K562 (cell line): Measurements from ENCODE around the gene TTBK2. TPM values are rescaled to one million over a fixed set of nuclear protein-coding genes. Genes with fewer than 3 reads are reported as not detected.

Experiments
- ATAC-seq: fragments of 200-7000 bp; cut with Tn5 transposase; 3 replicates; pipeline ENCODE4 v1.9.1; 2020; ENCODE audit warnings: moderate library complexity
- BruUV-seq: library from RNA; stranded (reverse); fragments of 400-500 nt; replicated peaks from 2 replicates; lab custom pipeline; 2021; lab: Mats Ljungman, UMichigan
- CTCF ChIA-PET: fragments of 300-600 bp; formaldehyde crosslinking; extraction: SDS; loops from one replicate; lab custom pipeline; 2021; ENCODE audit warnings: low intra/inter-chr PET ratio; lab: Yijun Ruan, JAX
- POLR2A ChIA-PET: fragments of 300-600, 350-650 bp; sonication (Branson Sonifier 250); formaldehyde crosslinking; extraction: SDS; loops from one replicate; lab custom pipeline; 2021; ENCODE audit warnings: antibody characterized with exemption, inconsistent platforms; lab: Yijun Ruan, JAX
- DNase-seq, 4 experiments: peaks; one replicate each; pipeline versions ENCODE4 v3.0.0 to v3.0.0-alpha.2; 2011 to 2018; ENCODE audit warnings: low spot score in 3 of 4, mixed read lengths in 3 of 4; ENCODE audit errors: extremely low read depth in 1 of 4
- FAIRE-seq: peaks from 2 replicates; lab custom pipeline; 2011; peaks lifted over from hg19 to GRCh38; lab: Jason Lieb, UNC
- H2AFZ ChIP-seq: 2 replicates; pipeline ENCODE4 v1.6.0; 2011; ENCODE audit warnings: low read depth, low read length, control low read depth, inconsistent platforms
- H3K27ac ChIP-seq: fragments of 200-600 bp; 3 replicates; pipeline ENCODE4 v1.8.0; 2011; ENCODE audit warnings: low read depth, mild to moderate bottlenecking, control low read depth, inconsistent platforms, low read length, moderate library complexity, mixed read lengths; ENCODE audit errors: extremely low read depth
- H3K27me3 ChIP-seq, 2 experiments: fragments of 300-600 bp in 1 of 2; 2 replicates in 1 of 2; 3 replicates in 1 of 2; pipeline versions ENCODE4 v1.6.0 to v1.8.0; 2011; ENCODE audit warnings: inconsistent platforms in 2 of 2, low read length in 2 of 2, mild to moderate bottlenecking in 1 of 2, mixed read lengths in 1 of 2, moderate library complexity in 1 of 2; ENCODE audit not compliant: control insufficient read depth in 2 of 2, insufficient read depth in 2 of 2
- H3K36me3 ChIP-seq: fragments of 300-600 bp; 3 replicates; pipeline ENCODE4 v1.8.0; 2011; ENCODE audit warnings: mild to moderate bottlenecking, low read length, inconsistent platforms; ENCODE audit not compliant: control insufficient read depth, insufficient read depth
- H3K4me1 ChIP-seq, 2 experiments: fragments of 200-600 bp in 1 of 2; replicated peaks in 1 of 2; 2 replicates in 1 of 2; 3 replicates in 1 of 2; pipeline versions ENCODE4 v1.5.1 to v1.8.0; 2011; ENCODE audit warnings: inconsistent platforms in 2 of 2, low read length in 2 of 2, mild to moderate bottlenecking in 1 of 2, mixed read lengths in 1 of 2, moderate library complexity in 1 of 2; ENCODE audit not compliant: control insufficient read depth in 2 of 2, insufficient read depth in 2 of 2
- H3K4me2 ChIP-seq: 2 replicates; pipeline ENCODE4 v1.6.1; 2011; ENCODE audit warnings: low read length, control low read depth, inconsistent platforms, mixed read lengths; ENCODE audit not compliant: insufficient read depth
- H3K4me3 ChIP-seq: fragments of 200-600 bp; sonication (generic), shearing (Covaris generic); 2 replicates; pipeline ENCODE4 v1.5.1; 2016; ENCODE audit warnings: control low read depth, inconsistent platforms
- H3K79me2 ChIP-seq: fragments of 200-600 bp; 3 replicates; pipeline ENCODE4 v1.8.0; 2011; ENCODE audit warnings: low read length, inconsistent platforms; ENCODE audit not compliant: control insufficient read depth, insufficient read depth
- H3K9ac ChIP-seq, 2 experiments: 2 replicates each; pipeline versions ENCODE4 v1.6.0 to v1.6.1; 2011; ENCODE audit warnings: low read depth in 2 of 2, low read length in 2 of 2, control low read depth in 1 of 2, inconsistent platforms in 1 of 2, mild to moderate bottlenecking in 1 of 2, mixed read lengths in 1 of 2; ENCODE audit not compliant: insufficient read depth in 1 of 2
- H3K9me1 ChIP-seq: one replicate; pipeline ENCODE4 v1.6.0; 2011; ENCODE audit warnings: inconsistent platforms, mild to moderate bottlenecking, low read length, moderate library complexity; ENCODE audit not compliant: control insufficient read depth, insufficient read depth
- H3K9me3 ChIP-seq: replicated peaks from 2 replicates; pipeline ENCODE4 v1.5.1; 2011; ENCODE audit warnings: low read depth, low read length, inconsistent platforms; ENCODE audit not compliant: control insufficient read depth, insufficient read depth
- H4K20me1 ChIP-seq: replicated peaks from 2 replicates; pipeline ENCODE4 v1.6.1; 2011; ENCODE audit warnings: low read length, inconsistent platforms, mixed read lengths; ENCODE audit not compliant: control insufficient read depth, insufficient read depth
- CREM ChIP-seq: IDR thresholded peaks from 2 replicates; pipeline ENCODE4 v1.6.1; 2014; ENCODE audit warnings: antibody characterized with exemption, low read depth
- JUND ChIP-seq, 2 experiments: IDR thresholded peaks; 2 replicates in 1 of 2; 3 replicates in 1 of 2; pipeline ENCODE4 v1.6.1; 2011; ENCODE audit warnings: borderline replicate concordance in 2 of 2, low read depth in 2 of 2, low read length in 2 of 2, improper control_type of control experiment in 1 of 2, missing biosample characterization in 1 of 2, missing genetic modification characterization in 1 of 2, missing genetic modification reagents in 1 of 2
- KDM4B ChIP-seq, 2 experiments: fragments of 450-650 bp in 1 of 2; sonication (generic) in 1 of 2; IDR thresholded peaks; 2 replicates each; pipeline ENCODE4 v1.6.1; 2016 to 2017; ENCODE audit warnings: borderline replicate concordance in 2 of 2, antibody characterized with exemption in 1 of 2, low read depth in 1 of 2, mild to moderate bottlenecking in 1 of 2
- MAFF ChIP-seq: IDR thresholded peaks from 2 replicates; pipeline ENCODE4 v1.6.1; 2012; ENCODE audit warnings: low read length, improper control_type of control experiment
- RBM39 ChIP-seq: fragments of 200-400 bp; formaldehyde crosslinking; optimal IDR thresholded peaks from 2 replicates; pipeline ENCODE3; 2018; ENCODE audit warnings: low read depth, low read length
- ZNF311 ChIP-seq: fragments of 250-450 bp; sonication (Bioruptor Pico); IDR thresholded peaks from 2 replicates; pipeline ENCODE4 v1.4.0; 2020; ENCODE audit warnings: mild to moderate bottlenecking, moderate library complexity
- WGBS: fragments of 100-300 bp; shearing (Covaris generic); methylation state at CpG from one replicate; pipeline ENCODE4 v1.1.6; 2016; ENCODE audit warnings: low coverage, mixed read lengths; ENCODE audit not compliant: insufficient coverage; ENCODE audit errors: missing lambda C conversion rate; 5-methylcytosine and 5-hydroxymethylcytosine counted together
- in situ Hi-C: fragments of 300-500 bp; cut with MboI; formaldehyde crosslinking; loops from 4 replicates; pipeline ENCODE4 v1.15.0; 2018; ENCODE audit warnings: inconsistent platforms, mixed read lengths
- intact Hi-C: fragments of 100-400 bp; cut with micrococcal nuclease; formaldehyde crosslinking; loops from 2 replicates; pipeline ENCODE4 v1.14.2; 2022
- polyA plus RNA-seq, 8 experiments: library from polyadenylated mRNA; depleted of rRNA in 4 of 8; stranded (reverse) in 5 of 8; unstranded in 3 of 8; fragments of >200 nt; fragmentation: Nextera tagmentation in 2 of 8; fragmentation: Illumina TruSeq in 1 of 8; extraction: Ambion mirVana in 2 of 8; extraction: Trizol in 1 of 8; gene quantifications; 2 replicates each; pipeline versions ENCODE4 v1.2.1 to v1.2.3, GENCODE V29; 2011 to 2014; ENCODE audit warnings: inconsistent platforms in 1 of 8, missing spikeins in 1 of 8
- total RNA-seq, 7 experiments: library from RNA; depleted of rRNA in 6 of 7; stranded (reverse); fragments of >200 nt in 6 of 7; fragmentation: Illumina TruSeq in 2 of 7; extraction: Trizol in 2 of 7; gene quantifications; 2 replicates each; pipeline versions ENCODE4 v1.2.1 to v1.2.3, GENCODE V29; 2011 to 2021; ENCODE audit warnings: low replicate concordance in 1 of 7
- TF ChIP-seq, protein P1 (sequence below): sonication (generic); formaldehyde crosslinking; IDR thresholded peaks from 2 replicates; pipeline ENCODE4 v1.8.1; 2023; ENCODE audit warnings: mild to moderate bottlenecking, missing genetic modification reagents, moderate library complexity
- TF ChIP-seq, protein P2 (sequence below), 2 experiments: fragments of 450-650 bp; formaldehyde crosslinking in 1 of 2; IDR thresholded peaks; 2 replicates each; pipeline versions ENCODE4 v1.4.0 to v1.6.1; 2014 to 2020; ENCODE audit warnings: mild to moderate bottlenecking in 2 of 2, borderline replicate concordance in 1 of 2, low read depth in 1 of 2
- TF ChIP-seq, protein P3 (sequence below), 3 experiments: IDR thresholded peaks in 2 of 3; conservative IDR thresholded peaks in 1 of 3; 2 replicates each; pipeline ENCODE4 v1.5.1; 2011 to 2012; ENCODE audit warnings: low read length in 3 of 3, mild to moderate bottlenecking in 3 of 3, control low read depth in 2 of 3, improper control_type of control experiment in 1 of 3, inconsistent platforms in 1 of 3, low read depth in 1 of 3, mixed read lengths in 1 of 3, moderate library complexity in 1 of 3; ENCODE audit not compliant: insufficient read depth in 2 of 3

Gene TTBK2
- total and polyA plus RNA-seq, 9 of the 15 experiments (the other 6 are each of a cell fraction or from before 2014, with no cell fraction given): 0.89 to 8.0 (median 4.8) TPM

DNA sequence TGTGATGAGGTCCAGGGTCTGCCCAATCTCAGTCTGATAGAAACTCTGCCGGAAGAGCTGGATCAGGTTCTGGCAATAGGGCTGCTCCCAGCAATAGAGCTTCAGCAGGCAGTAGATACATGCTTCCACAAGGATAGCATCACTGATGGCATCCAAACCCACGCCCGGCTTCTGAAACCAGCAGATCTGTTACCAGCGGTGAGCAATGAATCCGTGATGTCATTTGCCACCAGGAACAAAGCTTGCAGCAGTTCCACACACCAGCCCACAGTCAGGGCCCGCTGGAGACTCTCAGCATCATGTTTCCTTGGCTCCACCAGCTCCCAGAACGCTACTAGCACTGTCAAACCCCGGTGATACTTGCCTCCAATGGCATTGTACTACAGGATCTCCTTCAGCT is 19.3 kb upstream of the TTBK2 start:
- Histone ChIP-seq H3K4me1 (no peaks in the 10 kb centered on the region), H3K9me3 (no peaks in the 10 kb centered on the region), H3K9me1 (no peaks in the 10 kb centered on the region), H4K20me1 (no peaks in the 10 kb centered on the region), H3K9ac (no peak overlapping the region), H3K27me3 (no peaks in the 10 kb centered on the region), H3K36me3 (peaks cover 15% of the 10 kb centered on the region; the same call in 1 of the 3 replicates), H3K27ac (no peak overlapping the region), H3K4me2 (no peak overlapping the region), H3K4me3 (no peak overlapping the region), H3K79me2 (no peaks in the 10 kb centered on the region), H2AFZ (no peak overlapping the region)
- TF ChIP-seq, protein P1, sequence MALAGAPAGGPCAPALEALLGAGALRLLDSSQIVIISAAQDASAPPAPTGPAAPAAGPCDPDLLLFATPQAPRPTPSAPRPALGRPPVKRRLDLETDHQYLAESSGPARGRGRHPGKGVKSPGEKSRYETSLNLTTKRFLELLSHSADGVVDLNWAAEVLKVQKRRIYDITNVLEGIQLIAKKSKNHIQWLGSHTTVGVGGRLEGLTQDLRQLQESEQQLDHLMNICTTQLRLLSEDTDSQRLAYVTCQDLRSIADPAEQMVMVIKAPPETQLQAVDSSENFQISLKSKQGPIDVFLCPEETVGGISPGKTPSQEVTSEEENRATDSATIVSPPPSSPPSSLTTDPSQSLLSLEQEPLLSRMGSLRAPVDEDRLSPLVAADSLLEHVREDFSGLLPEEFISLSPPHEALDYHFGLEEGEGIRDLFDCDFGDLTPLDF (CRISPR knock-in tag): no peak
- TF ChIP-seq, protein P2, sequence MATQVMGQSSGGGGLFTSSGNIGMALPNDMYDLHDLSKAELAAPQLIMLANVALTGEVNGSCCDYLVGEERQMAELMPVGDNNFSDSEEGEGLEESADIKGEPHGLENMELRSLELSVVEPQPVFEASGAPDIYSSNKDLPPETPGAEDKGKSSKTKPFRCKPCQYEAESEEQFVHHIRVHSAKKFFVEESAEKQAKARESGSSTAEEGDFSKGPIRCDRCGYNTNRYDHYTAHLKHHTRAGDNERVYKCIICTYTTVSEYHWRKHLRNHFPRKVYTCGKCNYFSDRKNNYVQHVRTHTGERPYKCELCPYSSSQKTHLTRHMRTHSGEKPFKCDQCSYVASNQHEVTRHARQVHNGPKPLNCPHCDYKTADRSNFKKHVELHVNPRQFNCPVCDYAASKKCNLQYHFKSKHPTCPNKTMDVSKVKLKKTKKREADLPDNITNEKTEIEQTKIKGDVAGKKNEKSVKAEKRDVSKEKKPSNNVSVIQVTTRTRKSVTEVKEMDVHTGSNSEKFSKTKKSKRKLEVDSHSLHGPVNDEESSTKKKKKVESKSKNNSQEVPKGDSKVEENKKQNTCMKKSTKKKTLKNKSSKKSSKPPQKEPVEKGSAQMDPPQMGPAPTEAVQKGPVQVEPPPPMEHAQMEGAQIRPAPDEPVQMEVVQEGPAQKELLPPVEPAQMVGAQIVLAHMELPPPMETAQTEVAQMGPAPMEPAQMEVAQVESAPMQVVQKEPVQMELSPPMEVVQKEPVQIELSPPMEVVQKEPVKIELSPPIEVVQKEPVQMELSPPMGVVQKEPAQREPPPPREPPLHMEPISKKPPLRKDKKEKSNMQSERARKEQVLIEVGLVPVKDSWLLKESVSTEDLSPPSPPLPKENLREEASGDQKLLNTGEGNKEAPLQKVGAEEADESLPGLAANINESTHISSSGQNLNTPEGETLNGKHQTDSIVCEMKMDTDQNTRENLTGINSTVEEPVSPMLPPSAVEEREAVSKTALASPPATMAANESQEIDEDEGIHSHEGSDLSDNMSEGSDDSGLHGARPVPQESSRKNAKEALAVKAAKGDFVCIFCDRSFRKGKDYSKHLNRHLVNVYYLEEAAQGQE (IDR thresholded peaks at IDR 0.05; ENCODE audit: borderline replicate concordance): no peak
- TF ChIP-seq, protein P2 (CRISPR knock-in tag; IDR thresholded peaks at IDR 0.05; ENCODE audit: low read depth): no peak
- TF ChIP-seq, protein P3, sequence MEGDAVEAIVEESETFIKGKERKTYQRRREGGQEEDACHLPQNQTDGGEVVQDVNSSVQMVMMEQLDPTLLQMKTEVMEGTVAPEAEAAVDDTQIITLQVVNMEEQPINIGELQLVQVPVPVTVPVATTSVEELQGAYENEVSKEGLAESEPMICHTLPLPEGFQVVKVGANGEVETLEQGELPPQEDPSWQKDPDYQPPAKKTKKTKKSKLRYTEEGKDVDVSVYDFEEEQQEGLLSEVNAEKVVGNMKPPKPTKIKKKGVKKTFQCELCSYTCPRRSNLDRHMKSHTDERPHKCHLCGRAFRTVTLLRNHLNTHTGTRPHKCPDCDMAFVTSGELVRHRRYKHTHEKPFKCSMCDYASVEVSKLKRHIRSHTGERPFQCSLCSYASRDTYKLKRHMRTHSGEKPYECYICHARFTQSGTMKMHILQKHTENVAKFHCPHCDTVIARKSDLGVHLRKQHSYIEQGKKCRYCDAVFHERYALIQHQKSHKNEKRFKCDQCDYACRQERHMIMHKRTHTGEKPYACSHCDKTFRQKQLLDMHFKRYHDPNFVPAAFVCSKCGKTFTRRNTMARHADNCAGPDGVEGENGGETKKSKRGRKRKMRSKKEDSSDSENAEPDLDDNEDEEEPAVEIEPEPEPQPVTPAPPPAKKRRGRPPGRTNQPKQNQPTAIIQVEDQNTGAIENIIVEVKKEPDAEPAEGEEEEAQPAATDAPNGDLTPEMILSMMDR (IDR thresholded peaks at IDR 0.05 in 2 of 3, conservative IDR thresholded peaks at IDR 0.05 in 1 of 3; ENCODE audit: insufficient read depth in 2 of 3, low read depth in 1 of 3, low read length in 3 of 3): no peak
- TF ChIP-seq JUND (IDR thresholded peaks at IDR 0.05; ENCODE audit: borderline replicate concordance, low read depth, low read length) (no peak), JUND (tag; IDR thresholded peaks at IDR 0.05; ENCODE audit: borderline replicate concordance, low read depth, low read length) (no peak), ZNF311 (no peak), RBM39 (no peak), KDM4B (IDR thresholded peaks at IDR 0.05; ENCODE audit: borderline replicate concordance in 2 of 2, low read depth in 1 of 2) (no peak), MAFF (no peak), CREM (no peak)
- intact Hi-C loops (no loop called here), in situ Hi-C loops (no loop called here)
- no peak for FAIRE-seq
- ChIA-PET POLR2A (interaction anchor here (0.6 to 0.7 kb wide), 3 partner anchors 16 to 208 kb away, joined by 3 read pairs; no protein-coding TSS in a partner anchor), CTCF (no interaction called here)
- no TSS peak for BruUV-seq
- no peak for DNase-seq
- ATAC-seq: no peak
- WGBS: 67% methylated on average over 8 of the region's 8 CpGs
